GM23338 (cell line): ENCODE measurements around the gene YJEFN3. TPM values are rescaled to one million over a fixed set of nuclear protein-coding genes. Genes with fewer than 3 reads are reported as not detected.

Experiments
- ATAC-seq: fragments of 200-7000 bp; cut with Tn5 transposase; 3 replicates; pipeline ENCODE4 v1.9.1; 2020
- DNase-seq: peaks from one replicate; pipeline ENCODE4 v3.0.0-alpha.2; 2015; ENCODE audit warnings: low spot score
- H2AFZ ChIP-seq: fragments of 200-600 bp; sonication (generic); 2 replicates; pipeline ENCODE4 v1.8.0; 2016; ENCODE audit warnings: antibody characterized with exemption, mild to moderate bottlenecking, moderate library complexity
- H3F3A ChIP-seq: fragments of 200-600 bp; sonication (generic); replicated peaks from 2 replicates; pipeline ENCODE4 v1.8.0; 2017; ENCODE audit warnings: antibody characterized with exemption, mixed run types, low read depth
- H3K27ac ChIP-seq: fragments of 200-600 bp; sonication (generic); 2 replicates; pipeline ENCODE4 v1.6.1; 2016; ENCODE audit warnings: low read depth
- H3K27me3 ChIP-seq: fragments of 200-600 bp; sonication (generic); 2 replicates; pipeline ENCODE4 v1.8.0; 2016; ENCODE audit warnings: mild to moderate bottlenecking, mixed run types, moderate library complexity; ENCODE audit not compliant: insufficient read depth
- H3K36me3 ChIP-seq: fragments of 200-600 bp; sonication (generic); 2 replicates; pipeline ENCODE4 v1.8.0; 2016; ENCODE audit warnings: mild to moderate bottlenecking; ENCODE audit not compliant: insufficient read depth
- H3K4me1 ChIP-seq: fragments of 200-600 bp; sonication (generic); 2 replicates; pipeline ENCODE4 v1.8.0; 2016; ENCODE audit warnings: mild to moderate bottlenecking, moderate library complexity; ENCODE audit not compliant: insufficient read depth
- H3K4me2 ChIP-seq: fragments of 200-600 bp; sonication (generic); 2 replicates; pipeline ENCODE4 v1.7.1; 2017; ENCODE audit warnings: mixed run types
- H3K4me3 ChIP-seq: fragments of 200-600 bp; sonication (generic); 2 replicates; pipeline ENCODE4 v1.6.1; 2016; ENCODE audit warnings: mixed run types
- H3K79me2 ChIP-seq: fragments of 200-600 bp; sonication (generic); replicated peaks from 2 replicates; pipeline ENCODE4 v1.8.0; 2017; ENCODE audit warnings: mild to moderate bottlenecking; ENCODE audit not compliant: insufficient read depth
- H3K9me2 ChIP-seq: fragments of 200-600 bp; sonication (generic); 2 replicates; pipeline ENCODE4 v1.8.0; 2017; ENCODE audit not compliant: insufficient read depth
- H4K20me1 ChIP-seq: fragments of 200-600 bp; sonication (generic); replicated peaks from 2 replicates; pipeline ENCODE4 v1.8.0; 2017; ENCODE audit warnings: mild to moderate bottlenecking; ENCODE audit not compliant: insufficient read depth
- H3K27ac Mint-ChIP-seq: 2 replicates; pipeline ENCODE4 v1.8.0; 2020; ENCODE audit warnings: inconsistent platforms, mild to moderate bottlenecking, moderate library complexity, mixed read lengths
- H3K27me3 Mint-ChIP-seq: 3 replicates; pipeline ENCODE4 v1.8.0; 2022; ENCODE audit warnings: low read depth, mild to moderate bottlenecking, moderate library complexity, mixed read lengths, inconsistent platforms; ENCODE audit not compliant: insufficient read depth, poor library complexity
- H3K36me3 Mint-ChIP-seq: 3 replicates; pipeline ENCODE4 v1.8.0; 2021; ENCODE audit warnings: low read depth, mild to moderate bottlenecking, inconsistent platforms, moderate library complexity, mixed read lengths
- H3K4me1 Mint-ChIP-seq: 3 replicates; pipeline ENCODE4 v1.8.0; 2020; ENCODE audit warnings: mild to moderate bottlenecking, inconsistent platforms, mixed read lengths
- H3K4me3 Mint-ChIP-seq: 3 replicates; pipeline ENCODE4 v1.8.0; 2021; ENCODE audit warnings: moderate library complexity, mild to moderate bottlenecking, inconsistent platforms, mixed read lengths
- H3K9me3 Mint-ChIP-seq: 3 replicates; pipeline ENCODE4 v1.8.0; 2020; ENCODE audit warnings: moderate library complexity, mild to moderate bottlenecking, inconsistent platforms, mixed read lengths
- ETS1 ChIP-seq: IDR thresholded peaks from 2 replicates; pipeline ENCODE4 v1.6.1; 2016; ENCODE audit warnings: antibody characterized with exemption
- EZH2phosphoT487 ChIP-seq: fragments of 200-600 bp; sonication (generic); IDR thresholded peaks from one replicate; pipeline ENCODE4 v1.8.1; 2018; ENCODE audit warnings: antibody characterized with exemption; ENCODE audit not compliant: unreplicated experiment
- ZNF114 ChIP-seq: fragments of 250-450 bp; sonication (Bioruptor Pico); IDR thresholded peaks from 2 replicates; pipeline ENCODE4 v1.5.0; 2020; ENCODE audit warnings: mild to moderate bottlenecking, moderate library complexity
- ZNF331 ChIP-seq: fragments of 250-450 bp; sonication (Bioruptor Pico); IDR thresholded peaks from 2 replicates; pipeline ENCODE4 v1.5.0; 2020; ENCODE audit warnings: low read depth, mild to moderate bottlenecking, moderate library complexity
- polyA plus RNA-seq: library from polyadenylated mRNA; unstranded; fragments of >200 nt; fragmentation: Nextera tagmentation; extraction: Ambion mirVana; gene quantifications from 2 replicates; pipeline ENCODE4 v1.2.1, GENCODE V29; 2016
- total RNA-seq: library from RNA; depleted of rRNA; stranded (reverse); fragments of >200 nt; shearing (Covaris generic); gene quantifications from 2 replicates; pipeline ENCODE4 v1.2.3, GENCODE V29; 2014
- TF ChIP-seq, protein P1 (sequence below): fragments of 250-450 bp; sonication (Bioruptor Pico); IDR thresholded peaks from 2 replicates; pipeline ENCODE4 v1.5.0; 2020; ENCODE audit warnings: mild to moderate bottlenecking, moderate library complexity

The YJEFN3 gene
- total and polyA plus RNA-seq, 2 experiments from 2014 or later: 3.5 to 6.5 TPM

- TF ChIP-seq, protein P1, sequence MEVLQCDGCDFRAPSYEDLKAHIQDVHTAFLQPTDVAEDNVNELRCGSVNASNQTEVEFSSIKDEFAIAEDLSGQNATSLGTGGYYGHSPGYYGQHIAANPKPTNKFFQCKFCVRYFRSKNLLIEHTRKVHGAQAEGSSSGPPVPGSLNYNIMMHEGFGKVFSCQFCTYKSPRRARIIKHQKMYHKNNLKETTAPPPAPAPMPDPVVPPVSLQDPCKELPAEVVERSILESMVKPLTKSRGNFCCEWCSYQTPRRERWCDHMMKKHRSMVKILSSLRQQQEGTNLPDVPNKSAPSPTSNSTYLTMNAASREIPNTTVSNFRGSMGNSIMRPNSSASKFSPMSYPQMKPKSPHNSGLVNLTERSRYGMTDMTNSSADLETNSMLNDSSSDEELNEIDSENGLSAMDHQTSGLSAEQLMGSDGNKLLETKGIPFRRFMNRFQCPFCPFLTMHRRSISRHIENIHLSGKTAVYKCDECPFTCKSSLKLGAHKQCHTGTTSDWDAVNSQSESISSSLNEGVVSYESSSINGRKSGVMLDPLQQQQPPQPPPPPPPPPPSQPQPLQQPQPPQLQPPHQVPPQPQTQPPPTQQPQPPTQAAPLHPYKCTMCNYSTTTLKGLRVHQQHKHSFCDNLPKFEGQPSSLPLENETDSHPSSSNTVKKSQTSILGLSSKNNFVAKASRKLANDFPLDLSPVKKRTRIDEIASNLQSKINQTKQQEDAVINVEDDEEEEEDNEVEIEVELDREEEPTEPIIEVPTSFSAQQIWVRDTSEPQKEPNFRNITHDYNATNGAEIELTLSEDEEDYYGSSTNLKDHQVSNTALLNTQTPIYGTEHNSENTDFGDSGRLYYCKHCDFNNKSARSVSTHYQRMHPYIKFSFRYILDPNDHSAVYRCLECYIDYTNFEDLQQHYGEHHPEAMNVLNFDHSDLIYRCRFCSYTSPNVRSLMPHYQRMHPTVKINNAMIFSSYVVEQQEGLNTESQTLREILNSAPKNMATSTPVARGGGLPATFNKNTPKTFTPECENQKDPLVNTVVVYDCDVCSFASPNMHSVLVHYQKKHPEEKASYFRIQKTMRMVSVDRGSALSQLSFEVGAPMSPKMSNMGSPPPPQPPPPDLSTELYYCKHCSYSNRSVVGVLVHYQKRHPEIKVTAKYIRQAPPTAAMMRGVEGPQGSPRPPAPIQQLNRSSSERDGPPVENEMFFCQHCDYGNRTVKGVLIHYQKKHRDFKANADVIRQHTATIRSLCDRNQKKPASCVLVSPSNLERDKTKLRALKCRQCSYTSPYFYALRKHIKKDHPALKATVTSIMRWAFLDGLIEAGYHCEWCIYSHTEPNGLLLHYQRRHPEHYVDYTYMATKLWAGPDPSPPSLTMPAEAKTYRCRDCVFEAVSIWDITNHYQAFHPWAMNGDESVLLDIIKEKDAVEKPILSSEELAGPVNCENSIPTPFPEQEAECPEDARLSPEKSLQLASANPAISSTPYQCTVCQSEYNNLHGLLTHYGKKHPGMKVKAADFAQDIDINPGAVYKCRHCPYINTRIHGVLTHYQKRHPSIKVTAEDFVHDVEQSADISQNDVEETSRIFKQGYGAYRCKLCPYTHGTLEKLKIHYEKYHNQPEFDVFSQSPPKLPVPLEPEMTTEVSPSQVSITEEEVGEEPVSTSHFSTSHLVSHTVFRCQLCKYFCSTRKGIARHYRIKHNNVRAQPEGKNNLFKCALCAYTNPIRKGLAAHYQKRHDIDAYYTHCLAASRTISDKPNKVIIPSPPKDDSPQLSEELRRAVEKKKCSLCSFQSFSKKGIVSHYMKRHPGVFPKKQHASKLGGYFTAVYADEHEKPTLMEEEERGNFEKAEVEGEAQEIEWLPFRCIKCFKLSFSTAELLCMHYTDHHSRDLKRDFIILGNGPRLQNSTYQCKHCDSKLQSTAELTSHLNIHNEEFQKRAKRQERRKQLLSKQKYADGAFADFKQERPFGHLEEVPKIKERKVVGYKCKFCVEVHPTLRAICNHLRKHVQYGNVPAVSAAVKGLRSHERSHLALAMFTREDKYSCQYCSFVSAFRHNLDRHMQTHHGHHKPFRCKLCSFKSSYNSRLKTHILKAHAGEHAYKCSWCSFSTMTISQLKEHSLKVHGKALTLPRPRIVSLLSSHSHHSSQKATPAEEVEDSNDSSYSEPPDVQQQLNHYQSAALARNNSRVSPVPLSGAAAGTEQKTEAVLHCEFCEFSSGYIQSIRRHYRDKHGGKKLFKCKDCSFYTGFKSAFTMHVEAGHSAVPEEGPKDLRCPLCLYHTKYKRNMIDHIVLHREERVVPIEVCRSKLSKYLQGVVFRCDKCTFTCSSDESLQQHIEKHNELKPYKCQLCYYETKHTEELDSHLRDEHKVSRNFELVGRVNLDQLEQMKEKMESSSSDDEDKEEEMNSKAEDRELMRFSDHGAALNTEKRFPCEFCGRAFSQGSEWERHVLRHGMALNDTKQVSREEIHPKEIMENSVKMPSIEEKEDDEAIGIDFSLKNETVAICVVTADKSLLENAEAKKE (CRISPR knock-in tag): no peak
- TF ChIP-seq ZNF331 (CRISPR knock-in tag) (no peak), ETS1 (no peak)
Observed at GRCh38 chr19:19554074-19555023, 25.6 kb downstream of the YJEFN3 start (continued).

- Mint-ChIP-seq H3K9me3 (no peaks in the 10 kb centered on the region; the same call in 2 of the 3 replicates), H3K36me3 (no peaks in the 10 kb centered on the region), H3K4me3 (no peak overlapping the region), H3K27me3 (peaks cover 4% of the 10 kb centered on the region), H3K4me1 (peaks cover 10% of the 10 kb centered on the region; the same call in 2 of the 3 replicates), H3K27ac (no peak overlapping the region)
- ATAC-seq (no peak), DNase-seq (no peak)
- 0 out of 2 replicates have a peak, but pooled peaks cover 8% of the 10 kb centered on the region for H3F3A ChIP-seq
- no peaks in the 10 kb centered on the region for H3K9me2 ChIP-seq
- no peak overlapping the region for H3K4me2 ChIP-seq
- H3K4me1 ChIP-seq: peaks cover 10% of the 10 kb centered on the region; the same call in 1 of the 2 replicates
- no peaks in the 10 kb centered on the region for H4K20me1 ChIP-seq
- H3K27me3 ChIP-seq: no peaks in the 10 kb centered on the region
- TF ChIP-seq EZH2phosphoT487 (no peak), ZNF114 (CRISPR knock-in tag) (no peak)
- no peak overlapping the region for H2AFZ ChIP-seq
- no peak overlapping the region for H3K27ac ChIP-seq
- H3K4me3 ChIP-seq: no peak overlapping the region
- no peaks in the 10 kb centered on the region for H3K79me2 ChIP-seq
- H3K36me3 ChIP-seq: no peaks in the 10 kb centered on the region
Observed at GRCh38 chr19:19558055-19558454, 29.3 kb downstream of the YJEFN3 start.
